Lung (tissue), 12 donors: ENCODE data around the gene CCER1. TPM values are rescaled to one million over a fixed set of nuclear protein-coding genes. Genes with fewer than 3 reads are reported as not detected.

Experiments
- ATAC-seq: fragments of 200-7000 bp; cut with Tn5 transposase; one replicate; pipeline ENCODE4 v1.9.1; 2020; ENCODE audit warnings: moderate number of reproducible peaks; ENCODE audit not compliant: insufficient read depth, low FRiP score
- DNase-seq, 3 donors: peaks; one replicate each; pipeline ENCODE4 v3.0.0-alpha.2; 2013 to 2017
- H3K27ac ChIP-seq, 2 donors: one replicate each; pipeline ENCODE4 v1.5.1; 2013; ENCODE audit warnings: mild to moderate bottlenecking in 2 of 2, moderate library complexity in 2 of 2, control low read depth in 1 of 2, inconsistent platforms in 1 of 2, low read depth in 1 of 2, low read length in 1 of 2
- H3K27me3 ChIP-seq, 3 donors: one replicate each; pipeline ENCODE4 v1.5.1; 2013; ENCODE audit warnings: low read length in 2 of 3; ENCODE audit not compliant: control insufficient read depth in 3 of 3, insufficient read depth in 3 of 3
- H3K36me3 ChIP-seq, 4 donors: one replicate each; pipeline ENCODE4 v1.5.1; 2013; ENCODE audit warnings: low read length in 4 of 4, mild to moderate bottlenecking in 1 of 4, moderate library complexity in 1 of 4; ENCODE audit not compliant: control insufficient read depth in 4 of 4, insufficient read depth in 4 of 4
- H3K4me1 ChIP-seq, 5 donors: one replicate each; pipeline ENCODE4 v1.5.1; 2013; ENCODE audit warnings: low read length in 5 of 5, mild to moderate bottlenecking in 2 of 5, moderate library complexity in 1 of 5; ENCODE audit not compliant: control insufficient read depth in 5 of 5, insufficient read depth in 5 of 5
- H3K4me3 ChIP-seq: one replicate; pipeline ENCODE4 v1.5.1; 2013; ENCODE audit warnings: mild to moderate bottlenecking, control low read depth, moderate library complexity
- H3K9ac ChIP-seq, 2 donors: one replicate each; pipeline ENCODE4 v1.5.1; 2013; ENCODE audit warnings: low read length in 2 of 2, control low read depth in 1 of 2; ENCODE audit not compliant: insufficient read depth in 1 of 2
- H3K9me3 ChIP-seq, 4 donors: one replicate each; pipeline ENCODE4 v1.5.1; 2013; ENCODE audit warnings: low read length in 3 of 4, mild to moderate bottlenecking in 1 of 4, moderate library complexity in 1 of 4; ENCODE audit not compliant: control insufficient read depth in 4 of 4, insufficient read depth in 3 of 4
- CTCF ChIP-seq: IDR thresholded peaks from 2 replicates; pipeline ENCODE4 v1.5.1; 2012; ENCODE audit warnings: mild to moderate bottlenecking; ENCODE audit errors: control extremely low read depth, extremely low read depth
- WGBS, 2 donors: extraction: QIAGEN DNeasy Blood & Tissue Kit; methylation state at CpG; one replicate each; pipeline ENCODE4 v1.1.7; 2013; 5-methylcytosine and 5-hydroxymethylcytosine counted together
- polyA plus RNA-seq, 2 donors: library from polyadenylated mRNA; stranded (reverse); fragments of 200-250 nt; gene quantifications; one replicate each; pipeline ENCODE4 v1.2.1, GENCODE V29; 2013
- total RNA-seq, 2 donors: library from RNA; depleted of rRNA in 1 of 2; stranded (reverse); fragments of >200 nt in 1 of 2; gene quantifications; one replicate each; pipeline ENCODE4 v1.2.1, GENCODE V29; 2014 to 2021
- donor health status: control.
- donor health status: control.
- donor health status: Bipolar disorder and iron deficiency.
- donor health status: healthy.
- donor health status: DM: yes; HTN: yes; CAD: no.

CCER1 gene
- total and polyA plus RNA-seq, 4 donors = not detected

DNA sequence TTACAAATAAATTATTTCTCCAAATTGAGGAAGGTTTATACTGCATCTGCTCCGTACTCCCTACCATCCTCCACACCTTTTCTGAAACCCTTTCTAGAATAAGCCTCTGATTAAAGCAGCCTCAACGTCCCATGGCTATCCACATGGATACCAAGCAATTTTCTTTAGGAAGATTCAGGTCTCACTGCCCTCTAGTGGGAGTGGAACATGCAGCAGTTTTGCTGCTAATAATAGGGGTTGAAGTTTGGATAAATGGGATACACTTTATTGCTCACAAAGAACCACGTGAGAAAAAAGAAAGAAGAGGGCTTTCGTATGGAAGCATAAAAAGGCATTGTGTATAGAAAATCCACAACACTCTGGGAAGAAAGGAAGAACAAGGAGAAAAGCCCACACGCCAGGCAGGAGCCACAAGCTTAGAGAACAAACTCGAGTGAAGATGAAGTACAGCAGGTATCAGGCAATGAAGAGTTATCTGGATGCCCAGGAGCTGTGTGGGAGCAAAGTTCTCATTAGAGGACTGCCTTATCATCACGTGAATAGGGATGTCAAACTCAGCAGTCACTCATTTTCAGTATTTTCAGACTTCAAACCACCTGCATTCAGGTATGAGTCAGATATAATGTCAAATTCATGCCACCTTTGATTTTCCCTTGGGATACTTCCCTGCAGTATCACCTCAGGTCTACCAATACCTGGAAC lies 45.8 kb downstream of the CCER1 start:
- Histone ChIP-seq H3K4me1 (no peaks in the 10 kb centered on the region), H3K9me3 (no peaks in the 10 kb centered on the region), H3K27me3 (no peaks in the 10 kb centered on the region), H3K27ac (no peak overlapping the region), H3K9ac (no peak overlapping the region), H3K4me3 (no peak overlapping the region), H3K36me3 (no peaks in the 10 kb centered on the region)
- 58 to 70% methylated on average over 7 of the region's 7 CpGs for WGBS, 2 donors
- ATAC-seq (no peak), DNase-seq (peak; percentile 27 to 66 (median 53))
- no peak for TF ChIP-seq CTCF

DNA sequence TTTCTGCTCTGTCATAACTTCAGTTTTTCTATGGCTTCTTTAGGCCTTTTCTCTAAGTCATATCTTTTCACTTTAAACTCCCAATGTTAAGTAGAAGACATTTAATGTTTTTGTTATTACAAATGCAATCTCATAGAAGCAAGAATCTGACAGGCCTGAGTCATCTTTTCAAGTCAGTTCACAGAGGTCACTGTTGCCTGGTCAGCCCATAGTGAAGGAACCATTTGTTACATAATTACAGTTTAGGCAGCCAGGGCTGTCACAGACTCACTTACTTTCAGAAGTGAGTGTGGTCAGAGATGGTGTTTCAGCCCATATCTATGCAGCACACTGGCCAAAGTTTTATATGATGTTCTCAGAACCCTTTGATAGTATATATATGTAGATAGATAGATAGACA lies 46.5 kb downstream of the CCER1 start:
- Histone ChIP-seq H3K9me3 (no peaks in the 10 kb centered on the region), H3K36me3 (no peaks in the 10 kb centered on the region), H3K4me3 (no peak overlapping the region), H3K27me3 (no peaks in the 10 kb centered on the region), H3K9ac (no peak overlapping the region), H3K4me1 (no peaks in the 10 kb centered on the region), H3K27ac (no peak overlapping the region)
- DNase-seq (peak in 1 of 3 donors; percentile 10), ATAC-seq (no peak)
- TF ChIP-seq CTCF = no peak

- H3K4me1 ChIP-seq = no peaks in the 10 kb centered on the region
- no peaks in the 10 kb centered on the region for H3K9me3 ChIP-seq
- no peak for TF ChIP-seq CTCF
- ATAC-seq (no peak), DNase-seq (no peak)
- no peak overlapping the region for H3K9ac ChIP-seq
- H3K27me3 ChIP-seq = no peaks in the 10 kb centered on the region
- H3K27ac ChIP-seq = no peak overlapping the region
- whole genome bisulfite sequencing, 2 donors = 70 to 86% methylated on average over 1 of the region's 1 CpG
- no peaks in the 10 kb centered on the region for H3K36me3 ChIP-seq
- H3K4me3 ChIP-seq = no peak overlapping the region
Observed at GRCh38 chr12:90905691-90906370, 49.1 kb downstream of the CCER1 start.

GRCh38 chr12:90902596-90902995 lies 52.4 kb downstream of the CCER1 start:
- Histone ChIP-seq H3K36me3 (no peaks in the 10 kb centered on the region), H3K9ac (no peak overlapping the region), H3K9me3 (no peaks in the 10 kb centered on the region), H3K4me3 (no peak overlapping the region), H3K27me3 (no peaks in the 10 kb centered on the region), H3K4me1 (no peaks in the 10 kb centered on the region), H3K27ac (no peak overlapping the region)
- ATAC-seq (no peak), DNase-seq (no peak)
- no peak for TF ChIP-seq CTCF
- WGBS, 2 donors = 89 to 90% methylated on average over 2 of the region's 2 CpGs
